A172 (cell line): ENCODE data around the gene EPX. TPM values are rescaled to one million over a fixed set of nuclear protein-coding genes. Genes with fewer than 3 reads are reported as not detected.

Source experiments
- DNase-seq: peaks from one replicate; pipeline ENCODE4 v3.0.0-alpha.2; 2015; ENCODE audit warnings: low spot score
- total RNA-seq: library from RNA; depleted of rRNA; stranded (reverse); fragments of >200 nt; shearing (Covaris generic); gene quantifications from 2 replicates; pipeline ENCODE4 v1.2.3, GENCODE V29; 2014

EPX gene
- total RNA-seq, 1 experiment from 2014 or later = not detected

DNA sequence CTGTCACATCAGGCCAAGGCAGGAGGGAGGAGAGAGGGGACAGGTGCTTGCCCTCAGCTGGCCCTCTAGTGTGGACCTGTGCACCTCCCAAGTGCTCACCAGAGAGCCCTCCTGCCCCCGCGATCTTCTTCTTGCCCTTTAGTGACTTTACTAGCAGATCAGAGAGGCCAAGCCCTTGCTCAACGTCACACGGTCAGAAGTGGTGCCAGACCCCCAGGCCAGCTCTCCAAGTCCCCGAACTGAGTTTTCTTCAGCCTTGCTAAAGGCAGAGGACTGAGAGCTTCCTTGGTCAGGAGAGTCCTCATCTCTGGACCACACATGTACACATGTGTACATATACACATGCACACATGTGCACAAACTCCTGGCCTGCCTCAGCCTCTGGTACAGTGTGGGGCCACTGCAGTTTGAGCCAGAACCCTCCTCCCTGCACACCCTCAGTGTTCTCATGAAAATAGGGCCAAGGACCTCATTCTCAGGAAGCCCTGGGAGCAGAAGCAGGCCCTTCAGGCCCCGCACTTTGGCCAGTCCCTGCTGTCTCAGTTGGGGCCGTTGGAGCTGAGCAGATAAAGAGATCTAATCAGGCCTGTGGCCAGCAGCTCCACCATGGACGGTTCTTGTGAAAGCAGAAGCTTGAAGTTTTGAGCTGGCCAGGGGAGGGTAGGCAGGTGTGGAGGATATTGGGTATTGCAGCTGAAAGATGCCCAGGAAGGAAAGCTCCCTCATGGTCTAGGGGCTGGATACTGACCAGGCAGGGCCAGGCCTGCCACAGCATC is 7.4 kb upstream of the EPX start:
- no peak for DNase-seq

DNA sequence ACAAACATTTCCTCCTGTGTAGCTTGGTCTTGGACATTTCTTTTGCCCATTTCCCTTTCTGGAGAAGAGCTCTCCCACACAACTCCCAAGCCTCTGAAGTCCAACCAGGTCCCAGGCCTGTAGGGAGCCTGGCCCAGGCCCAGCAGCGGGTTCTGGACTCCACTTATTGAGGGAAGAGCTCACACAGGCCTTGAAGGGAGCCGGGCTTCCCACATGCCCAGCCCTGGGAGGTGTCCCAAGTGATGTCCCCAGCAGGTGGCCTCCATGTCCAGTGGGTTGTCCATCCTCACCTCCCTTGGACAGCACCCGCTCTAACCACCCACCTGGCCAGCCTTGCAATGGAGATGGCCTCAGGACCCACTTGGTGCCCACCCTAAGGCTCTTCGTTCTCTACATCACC is 5.9 kb upstream of the EPX start:
- no peak for DNase-seq

DNA sequence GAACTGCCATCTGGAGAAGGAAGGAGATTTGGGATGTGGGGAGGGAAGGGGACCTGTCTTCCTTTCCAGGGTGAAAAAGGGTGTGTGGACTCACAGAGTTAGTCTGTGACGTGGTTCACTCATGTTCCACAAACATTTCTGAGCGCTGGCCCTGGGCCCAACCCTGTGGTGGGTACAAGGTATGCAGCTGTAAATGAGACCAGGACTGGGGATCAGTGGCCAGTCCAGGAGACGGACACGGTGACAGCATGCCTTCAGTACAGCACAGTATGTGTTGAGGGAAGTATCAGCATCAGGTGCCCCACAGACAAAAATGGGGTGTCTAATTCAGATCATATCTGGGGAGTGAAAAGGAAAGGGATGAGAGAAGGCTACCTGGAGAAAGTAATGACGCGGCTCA is 5.5 kb upstream of the EPX start:
- DNase-seq = no peak

DNA sequence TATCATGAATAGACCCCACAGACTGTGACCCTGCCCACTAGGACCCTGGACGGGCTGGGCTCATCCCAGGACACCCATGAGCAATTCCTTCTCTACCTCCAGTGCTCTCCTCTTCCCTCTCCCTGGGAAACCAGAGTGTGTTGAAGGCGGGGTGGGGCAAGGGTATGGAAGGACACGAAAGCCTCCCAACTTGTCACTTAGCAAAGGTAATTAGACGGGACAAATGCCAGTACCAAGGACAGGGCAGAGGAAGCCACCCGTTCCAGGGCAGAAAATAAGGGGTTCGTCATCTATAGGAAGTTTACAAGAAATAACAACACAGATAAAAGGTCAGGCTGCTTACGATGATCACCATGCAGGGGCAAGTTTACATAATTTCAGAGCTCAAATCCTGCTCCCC is 4.9 kb upstream of the EPX start:
- DNase-seq = no peak

DNA sequence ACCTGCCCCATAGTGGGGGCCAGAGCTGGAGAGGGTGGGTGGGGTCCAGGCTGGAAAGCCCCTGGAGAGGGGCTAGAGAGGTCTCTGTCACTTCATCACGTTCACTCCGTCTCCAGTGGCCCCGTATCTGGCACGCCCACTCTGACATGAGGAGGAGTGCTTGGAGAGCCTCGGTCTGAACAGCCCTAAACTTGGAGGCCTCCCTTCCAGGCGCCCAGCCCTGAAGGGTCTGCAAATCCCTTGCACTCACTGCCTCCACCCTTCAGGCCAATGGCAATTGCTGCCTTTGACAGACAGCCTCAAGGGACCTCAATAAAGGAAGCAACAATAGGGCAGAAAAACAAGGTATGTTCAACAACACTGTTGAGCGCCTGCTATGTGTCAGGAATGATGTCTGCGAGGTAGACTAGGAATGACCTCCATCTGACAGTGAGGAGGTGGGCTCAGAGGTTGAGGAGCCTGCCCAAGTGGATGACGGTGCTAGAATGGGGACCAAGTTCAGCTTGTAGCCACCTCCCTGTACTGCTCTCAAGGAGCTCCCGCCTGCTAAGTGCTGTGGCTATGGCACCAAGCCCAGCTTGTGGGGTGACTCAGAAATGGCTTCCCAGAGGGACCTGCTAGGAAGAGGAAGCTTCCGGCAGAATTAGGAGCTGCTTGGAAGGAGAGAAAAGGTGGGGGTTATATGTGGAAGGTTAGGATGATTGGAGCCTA is 2.9 kb upstream of the EPX start:
- DNase-seq = peak; percentile 95

DNA sequence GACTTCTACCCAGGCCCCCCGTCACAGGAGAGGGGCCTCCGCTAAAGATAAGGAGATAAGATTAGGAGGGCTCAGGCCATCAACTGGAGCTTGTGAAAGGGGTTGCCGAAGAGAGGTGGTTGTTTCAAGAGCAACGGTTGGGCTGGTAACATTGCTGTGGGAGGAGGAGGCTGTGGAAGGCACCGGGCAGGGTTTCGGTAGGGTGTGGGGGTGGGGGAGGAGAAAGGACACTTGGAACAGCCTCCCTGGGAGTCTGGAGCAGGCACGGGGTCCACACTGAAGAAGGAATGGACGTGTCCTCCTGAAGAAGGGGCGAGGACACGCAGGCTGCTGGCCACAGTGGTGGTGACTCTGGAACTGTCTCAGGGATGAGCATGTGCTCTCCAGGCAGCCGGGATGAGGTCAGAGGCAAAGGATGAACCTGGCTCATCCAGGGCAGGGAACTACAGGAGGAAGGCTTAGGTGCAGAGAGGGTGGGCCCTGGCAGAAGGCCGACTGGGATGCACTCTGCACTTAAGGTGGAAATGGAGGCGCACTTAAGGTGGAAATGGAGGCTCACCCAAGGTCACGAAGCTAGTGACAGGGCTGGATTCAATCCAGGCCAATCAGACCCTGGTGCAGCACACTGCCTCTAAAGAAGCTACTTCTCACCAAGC is 1.2 kb upstream of the EPX start:
- DNase-seq = no peak

DNA sequence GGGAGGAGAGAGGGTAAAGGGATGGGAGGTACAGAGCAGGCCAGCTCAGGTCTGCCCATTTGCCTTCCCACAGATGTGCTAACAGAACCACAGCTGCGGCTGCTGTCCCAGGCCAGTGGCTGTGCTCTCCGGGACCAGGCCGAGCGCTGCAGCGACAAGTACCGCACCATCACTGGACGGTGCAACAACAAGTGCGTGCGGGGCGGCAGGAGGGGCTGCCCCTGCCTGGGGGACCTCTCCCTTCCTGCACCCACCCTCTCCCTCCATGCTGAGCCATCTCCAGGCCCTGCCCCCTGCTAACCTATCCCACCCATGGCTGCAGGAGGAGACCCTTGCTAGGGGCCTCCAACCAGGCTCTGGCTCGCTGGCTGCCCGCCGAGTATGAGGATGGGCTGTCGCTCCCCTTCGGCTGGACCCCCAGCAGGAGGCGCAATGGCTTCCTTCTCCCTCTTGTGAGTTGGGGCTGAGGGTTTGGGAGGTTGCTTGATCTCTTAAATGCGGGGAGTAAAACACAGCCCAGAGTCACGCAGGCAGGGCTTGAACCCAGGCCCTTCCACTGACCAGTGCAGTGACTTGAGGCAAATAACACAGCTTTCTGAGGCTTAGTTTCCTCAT is 1.2 kb downstream of the EPX start:
- DNase-seq = no peak

DNA sequence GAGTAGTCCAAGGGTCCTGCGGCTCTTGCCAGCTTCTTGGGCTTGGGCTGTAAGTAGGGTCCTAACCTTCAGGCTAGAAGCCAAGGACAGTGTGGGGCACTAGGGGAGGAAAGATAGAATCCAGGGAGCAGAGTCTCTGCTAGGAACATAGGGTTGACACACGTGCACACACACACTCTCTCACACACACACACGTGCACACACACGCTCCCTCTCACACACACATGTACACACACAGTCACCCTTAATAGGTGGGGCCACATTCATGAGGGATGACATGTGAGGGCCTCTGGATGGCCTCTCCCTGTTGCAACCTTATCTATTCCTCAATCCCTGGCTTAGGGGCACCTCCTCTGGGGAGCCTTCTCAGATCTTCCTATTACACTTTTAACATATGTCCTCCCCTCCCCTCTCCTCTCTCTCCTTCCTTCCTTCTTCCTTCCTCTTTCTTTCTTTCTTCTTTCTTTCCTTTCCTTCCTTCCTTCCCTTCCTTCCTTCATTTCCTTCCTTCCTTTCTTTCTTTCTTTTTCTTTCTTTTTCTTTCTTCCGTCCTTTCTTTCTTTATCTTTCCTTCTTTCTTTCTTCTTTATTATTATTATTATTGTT is 3.1 kb downstream of the EPX start:
- no peak for DNase-seq

DNA sequence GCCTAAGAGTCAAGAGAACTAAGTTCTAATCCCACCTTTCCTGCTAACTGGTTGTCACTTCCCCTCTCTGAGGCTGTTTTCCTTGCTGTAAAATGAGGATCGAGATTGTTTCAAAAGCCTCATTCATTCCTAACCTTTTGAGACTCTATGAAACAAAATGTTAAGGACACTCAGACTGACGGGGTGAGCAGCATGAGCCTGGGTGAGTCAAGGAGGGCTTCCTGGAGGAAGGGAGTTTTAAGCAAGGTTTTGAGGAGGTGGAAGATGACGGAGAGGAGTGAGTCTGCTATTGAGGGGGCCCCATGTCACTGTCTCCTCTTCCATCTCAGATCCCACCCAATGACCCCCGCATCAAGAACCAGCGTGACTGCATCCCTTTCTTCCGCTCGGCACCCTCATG is 4.1 kb downstream of the EPX start:
- no peak for DNase-seq

DNA sequence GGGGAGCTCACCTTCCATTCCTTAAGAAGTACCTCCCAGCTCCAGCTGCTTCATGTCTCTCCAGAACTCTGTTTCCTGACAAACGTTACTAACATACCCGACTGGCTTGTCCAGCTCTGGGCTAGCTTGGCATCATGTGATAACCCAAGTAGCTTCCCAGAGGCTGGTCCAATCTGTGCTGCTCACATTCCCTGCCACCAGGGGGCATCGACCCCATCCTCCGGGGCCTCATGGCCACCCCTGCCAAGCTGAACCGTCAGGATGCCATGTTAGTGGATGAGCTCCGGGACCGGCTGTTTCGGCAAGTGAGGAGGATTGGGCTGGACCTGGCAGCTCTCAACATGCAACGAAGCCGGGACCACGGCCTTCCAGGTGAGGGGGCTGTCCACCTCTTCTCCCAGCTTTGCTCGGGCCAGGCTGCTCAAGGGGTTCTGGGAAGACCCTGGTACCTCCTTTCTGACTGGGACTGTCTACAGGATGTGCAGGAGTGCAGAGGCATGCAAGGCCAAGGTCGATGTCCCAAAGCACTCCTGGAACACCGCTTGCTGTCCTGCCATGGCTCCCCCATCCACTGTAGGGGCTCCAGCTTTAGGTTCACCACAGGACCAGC is 7.6 kb downstream of the EPX start:
- DNase-seq = peak; percentile 66

DNA sequence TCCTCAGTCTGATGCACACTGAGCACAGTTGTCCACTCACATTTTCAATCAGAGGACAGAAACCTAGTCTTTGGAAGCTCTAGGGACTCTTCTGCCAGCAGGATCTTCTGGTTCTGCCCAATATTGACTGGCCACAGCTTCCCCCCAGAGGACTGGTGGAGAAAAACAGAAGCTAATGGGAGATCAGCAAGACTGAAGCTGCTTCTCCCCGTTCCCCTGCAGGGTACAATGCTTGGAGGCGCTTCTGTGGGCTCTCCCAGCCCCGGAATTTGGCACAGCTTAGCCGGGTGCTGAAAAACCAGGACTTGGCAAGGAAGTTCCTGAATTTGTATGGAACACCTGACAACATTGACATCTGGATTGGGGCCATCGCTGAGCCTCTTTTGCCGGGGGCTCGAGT is 10.3 kb downstream of the EPX start:
- DNase-seq = no peak

DNA sequence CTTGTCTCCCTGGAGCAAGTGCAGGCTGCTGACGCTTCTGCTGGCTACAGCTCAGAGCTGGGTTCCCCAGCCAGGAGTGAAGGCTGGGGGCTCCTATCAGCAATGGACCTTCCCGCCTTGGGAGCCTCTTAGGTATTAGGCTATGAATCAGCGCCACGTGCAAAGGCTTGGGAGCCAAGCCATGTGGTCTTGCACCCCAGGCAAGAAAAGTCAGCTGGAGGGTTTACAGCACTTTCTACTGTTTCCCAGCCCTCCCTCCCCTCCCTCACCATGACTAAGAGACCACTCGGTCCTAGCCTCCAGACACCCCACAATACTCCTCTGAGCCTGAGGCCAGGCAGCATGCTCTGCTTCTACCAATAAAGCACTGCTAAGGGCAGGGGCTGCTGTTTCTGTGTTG is 12.3 kb downstream of the EPX start:
- DNase-seq = no peak

DNA sequence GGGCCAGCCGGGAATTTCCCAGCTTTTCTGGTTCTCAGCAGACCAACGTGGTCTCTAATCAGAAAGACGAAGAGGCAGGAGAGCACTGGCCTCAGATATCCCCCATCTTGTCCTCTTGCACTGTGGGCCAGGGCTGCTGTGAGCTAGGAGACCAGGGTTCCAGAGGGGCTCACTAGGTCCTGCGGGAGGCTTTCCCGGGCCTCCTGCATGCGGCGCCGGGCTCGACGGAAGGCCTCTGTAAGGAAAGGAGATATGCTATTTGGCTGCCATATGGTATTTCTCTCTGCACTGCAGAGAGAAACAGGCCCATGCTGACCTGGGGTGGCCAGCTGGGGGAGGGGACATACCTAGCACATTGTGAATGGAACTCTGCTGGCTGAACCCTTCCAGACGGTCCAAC is 13.4 kb downstream of the EPX start:
- no peak for DNase-seq

DNA sequence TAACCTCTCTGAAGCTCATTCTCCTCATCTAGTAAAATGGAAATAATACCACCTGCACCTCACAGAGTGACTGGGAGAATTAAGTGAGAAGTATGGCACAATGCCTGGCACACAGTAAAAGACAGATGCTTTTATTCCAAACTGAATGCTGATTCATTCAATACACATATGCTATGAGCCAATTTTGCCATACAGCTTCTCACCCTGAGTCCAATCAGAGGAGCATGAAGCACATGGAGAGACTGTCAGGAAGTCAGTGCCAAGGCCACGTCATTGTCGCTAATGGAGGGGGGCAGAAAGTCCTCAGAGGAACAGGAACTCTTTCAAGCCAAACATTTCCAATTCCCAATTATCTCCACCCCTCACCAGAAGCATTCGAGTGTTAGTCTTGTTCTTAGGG is 14.9 kb downstream of the EPX start:
- DNase-seq = no peak

DNA sequence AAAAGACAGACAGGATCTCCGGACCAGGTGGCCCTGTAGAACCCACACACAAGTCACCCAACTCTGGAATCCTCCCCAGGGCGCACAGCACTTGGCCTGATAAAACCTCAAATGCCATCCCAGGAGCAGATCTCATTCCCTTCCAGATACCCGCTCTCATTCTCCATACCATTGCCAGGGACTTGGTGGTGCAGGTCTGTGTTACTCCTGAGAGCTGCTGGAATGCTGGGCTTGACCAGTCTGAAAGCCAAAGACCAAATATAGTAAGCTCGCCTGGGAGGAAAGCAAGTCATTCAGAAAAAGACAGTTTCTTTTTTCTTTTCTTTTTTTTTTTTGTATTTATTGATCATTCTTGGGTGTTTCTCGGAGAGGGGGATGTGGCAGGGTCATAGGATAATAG is 15.8 kb downstream of the EPX start:
- DNase-seq = no peak

DNA sequence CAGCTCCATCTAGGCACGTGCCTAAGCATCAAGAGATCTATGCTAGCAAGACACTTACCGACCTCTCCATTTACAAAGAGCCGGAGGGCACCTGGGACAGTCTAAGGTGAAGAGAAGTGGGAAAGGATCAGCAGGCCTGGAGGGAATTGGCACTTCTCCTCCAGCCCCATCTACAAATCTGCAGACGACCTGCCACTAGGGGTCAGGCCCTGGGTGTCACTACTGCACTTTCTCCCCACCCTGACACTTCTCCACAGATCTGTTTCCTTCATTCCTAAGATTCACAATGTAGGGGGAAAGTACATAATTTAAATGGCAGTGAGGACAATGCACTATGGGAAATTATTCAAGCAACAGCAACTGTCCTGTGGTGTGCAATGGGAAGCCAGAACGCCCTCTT is 18.4 kb downstream of the EPX start:
- no peak for DNase-seq

DNA sequence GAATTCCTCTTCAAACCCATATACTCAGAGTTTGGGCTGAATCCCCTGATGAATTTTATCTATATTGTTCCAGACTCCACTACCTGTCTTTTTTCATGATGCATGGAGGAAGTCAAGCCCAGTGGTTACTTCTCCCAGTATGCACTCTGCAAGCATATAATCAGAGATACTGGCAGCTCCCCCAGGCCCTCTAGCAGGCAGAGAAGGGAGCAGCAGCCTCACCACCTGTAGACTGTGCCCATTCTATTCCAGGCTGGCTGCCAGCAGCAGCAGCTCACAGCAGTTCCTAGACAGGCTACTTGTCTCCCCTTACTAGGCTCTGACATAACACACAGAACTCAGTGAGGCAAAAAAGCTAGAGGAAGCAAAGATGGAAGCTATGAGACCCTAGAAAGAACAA is 23.2 kb downstream of the EPX start:
- peak; percentile 16 for DNase-seq

DNA sequence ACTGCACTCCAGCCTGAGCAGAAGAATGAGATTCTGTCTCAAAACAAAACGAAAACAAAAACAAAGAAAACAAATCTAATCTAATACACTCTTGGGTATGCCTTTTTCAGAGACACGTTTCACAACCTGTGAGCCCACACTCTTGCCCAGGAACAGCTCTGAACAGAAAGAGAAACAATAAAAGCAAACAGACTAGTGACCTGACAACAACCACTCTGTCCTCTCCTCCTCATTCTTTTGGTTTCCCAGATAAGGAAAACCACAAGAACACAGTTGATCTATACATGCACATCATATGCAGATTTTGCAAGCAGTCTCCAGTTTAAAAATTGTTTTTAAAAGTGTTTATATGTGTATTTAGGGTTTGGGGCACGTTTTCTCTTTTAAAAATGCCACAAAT is 25.2 kb downstream of the EPX start:
- DNase-seq = no peak

DNA sequence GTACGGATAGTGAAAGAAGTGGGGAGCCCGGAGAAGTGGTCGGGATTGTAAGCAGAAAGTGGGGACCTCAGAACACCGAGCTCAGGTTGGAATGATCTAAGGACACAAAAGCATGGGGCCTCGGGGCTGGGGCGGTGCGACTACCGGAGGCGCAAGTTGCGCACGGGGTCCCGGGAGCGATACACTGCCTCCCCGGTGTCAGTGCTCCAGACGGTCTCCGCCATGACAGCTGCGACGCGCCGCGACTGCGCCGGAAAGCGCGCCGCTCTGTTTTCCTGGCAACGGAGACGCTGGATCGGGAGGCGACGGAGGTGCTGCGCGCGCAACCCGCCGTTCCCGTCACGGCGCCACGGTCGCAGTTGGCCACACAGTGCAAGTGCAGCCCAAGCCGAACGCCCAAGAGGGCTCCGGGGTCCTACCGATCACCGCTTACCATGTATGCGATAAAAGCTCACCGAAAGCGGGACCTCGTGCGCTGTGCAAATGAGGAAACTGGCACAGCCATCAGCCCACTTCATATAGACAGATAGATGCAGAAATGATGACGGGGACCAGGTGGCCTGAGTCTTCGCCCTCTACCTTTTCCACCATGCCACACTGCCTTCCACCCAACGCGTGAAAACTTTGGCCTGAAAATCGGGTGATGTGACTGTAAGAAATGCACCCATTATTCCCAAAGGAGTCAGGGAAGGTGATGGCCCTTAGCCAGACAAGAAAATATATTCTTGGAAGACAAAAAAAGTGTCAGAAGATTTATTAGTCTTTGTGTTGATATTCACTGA is 26.7 kb downstream of the EPX start, which contains the start of gene MKS1:
MKS1 (minus strand) TSS at position 249 of the 782 bp plus-strand sequence; CDS start at position 224, 25 bp downstream.
- DNase-seq = peak; percentile 85

DNA sequence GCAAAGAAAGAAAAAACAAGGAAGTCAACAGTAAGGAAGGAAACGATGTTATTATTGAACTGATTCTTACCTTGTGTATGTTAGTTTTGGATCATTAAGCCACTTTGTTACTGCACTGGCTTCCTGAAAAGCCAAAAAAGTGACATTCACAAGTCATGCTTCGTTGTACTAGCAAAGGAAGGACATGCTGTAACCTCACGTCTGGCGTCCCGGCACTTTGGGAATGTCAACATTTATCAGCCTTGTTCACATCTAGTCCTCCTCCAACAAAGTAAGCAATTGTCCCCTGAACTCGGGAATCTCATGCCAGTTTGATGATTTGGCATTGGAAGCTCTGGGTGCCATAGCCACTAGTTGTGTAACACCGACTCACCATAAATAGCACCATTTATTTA is 27.3 kb downstream of the EPX start:
- no peak for DNase-seq

DNA sequence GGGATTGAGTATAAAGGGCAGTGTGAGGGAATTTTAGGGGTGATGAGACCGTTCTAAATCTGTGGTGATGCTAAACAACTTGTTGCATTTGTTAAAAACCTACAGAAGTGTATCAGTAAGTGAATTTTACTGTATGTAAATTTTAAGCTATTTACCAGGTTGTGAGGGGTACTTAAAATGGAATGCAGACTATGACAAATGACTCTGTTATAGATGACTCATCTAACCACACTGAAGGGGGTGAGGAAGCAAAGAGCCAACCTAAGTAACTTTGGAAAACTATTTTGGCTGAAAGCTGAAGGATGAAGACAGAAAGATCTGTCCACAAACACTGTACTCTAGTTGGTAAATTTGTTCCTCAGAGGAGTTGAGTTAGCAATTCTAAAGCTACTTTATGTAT is 31.8 kb downstream of the EPX start:
- peak; percentile 79 for DNase-seq
